Measurements from ENCODE around the gene HMGN1.
"Not testable (repeated sequence)": the region's sequence is repeated elsewhere in the genome, so short reads cannot be mapped to it uniquely, and the experiment has no call there.

HMGN1 gene

GRCh38 chr21:39379986-39380891, 31.4 kb upstream of the HMGN1 start:
- peak; percentile 94 for DNase-seq (ENCODE audit: low read depth)
- H3K4me3 ChIP-seq (ENCODE audit: low read length) = peak overlapping the region; percentile 86
- TF ChIP-seq CTCF (IDR thresholded peaks at IDR 0.05; ENCODE audit: insufficient read depth, low read depth, low read length, missing control alignments) = no peak

GRCh38 chr21:39377444-39378050, 28.7 kb upstream of the HMGN1 start:
- DNase-seq (ENCODE audit: low read depth) = peak; percentile 62
- TF ChIP-seq CTCF (IDR thresholded peaks at IDR 0.05; ENCODE audit: insufficient read depth, low read depth, low read length, missing control alignments) = peak; percentile 26
- H3K4me3 ChIP-seq (ENCODE audit: low read length) = no peak overlapping the region

GRCh38 chr21:39375446-39375845, 26.6 kb upstream of the HMGN1 start:
- TF ChIP-seq CTCF (IDR thresholded peaks at IDR 0.05; ENCODE audit: insufficient read depth, low read depth, low read length, missing control alignments) = no peak
- DNase-seq (ENCODE audit: low read depth) = no peak
- H3K4me3 ChIP-seq (ENCODE audit: low read length) = no peak overlapping the region

GRCh38 chr21:39374046-39374445, 25.2 kb upstream of the HMGN1 start:
- DNase-seq (ENCODE audit: low read depth) = no peak
- TF ChIP-seq CTCF (IDR thresholded peaks at IDR 0.05; ENCODE audit: insufficient read depth, low read depth, low read length, missing control alignments) = no peak
- H3K4me3 ChIP-seq (ENCODE audit: low read length) = no peak overlapping the region

- peak; percentile 72 for DNase-seq (ENCODE audit: low read depth)
- H3K4me3 ChIP-seq (ENCODE audit: low read length) = no peak overlapping the region
- TF ChIP-seq CTCF (IDR thresholded peaks at IDR 0.05; ENCODE audit: insufficient read depth, low read depth, low read length, missing control alignments) = peak; percentile 73
Observed at GRCh38 chr21:39373634-39374033, 24.7 kb upstream of the HMGN1 start.

- not testable (repeated sequence) for H3K4me3 ChIP-seq (ENCODE audit: low read length)
- peak; percentile 60 for DNase-seq (ENCODE audit: low read depth)
Observed at GRCh38 chr21:39369896-39370288, 21.0 kb upstream of the HMGN1 start.

GRCh38 chr21:39367783-39368182, 18.9 kb upstream of the HMGN1 start:
- H3K4me3 ChIP-seq (ENCODE audit: low read length) = no peak overlapping the region
- DNase-seq (ENCODE audit: low read depth) = no peak
- no peak for TF ChIP-seq CTCF (IDR thresholded peaks at IDR 0.05; ENCODE audit: insufficient read depth, low read depth, low read length, missing control alignments)

Measured in epithelial cell of esophagus (primary cell).